Measurements from ENCODE around the gene PKD1L1.

DNA sequence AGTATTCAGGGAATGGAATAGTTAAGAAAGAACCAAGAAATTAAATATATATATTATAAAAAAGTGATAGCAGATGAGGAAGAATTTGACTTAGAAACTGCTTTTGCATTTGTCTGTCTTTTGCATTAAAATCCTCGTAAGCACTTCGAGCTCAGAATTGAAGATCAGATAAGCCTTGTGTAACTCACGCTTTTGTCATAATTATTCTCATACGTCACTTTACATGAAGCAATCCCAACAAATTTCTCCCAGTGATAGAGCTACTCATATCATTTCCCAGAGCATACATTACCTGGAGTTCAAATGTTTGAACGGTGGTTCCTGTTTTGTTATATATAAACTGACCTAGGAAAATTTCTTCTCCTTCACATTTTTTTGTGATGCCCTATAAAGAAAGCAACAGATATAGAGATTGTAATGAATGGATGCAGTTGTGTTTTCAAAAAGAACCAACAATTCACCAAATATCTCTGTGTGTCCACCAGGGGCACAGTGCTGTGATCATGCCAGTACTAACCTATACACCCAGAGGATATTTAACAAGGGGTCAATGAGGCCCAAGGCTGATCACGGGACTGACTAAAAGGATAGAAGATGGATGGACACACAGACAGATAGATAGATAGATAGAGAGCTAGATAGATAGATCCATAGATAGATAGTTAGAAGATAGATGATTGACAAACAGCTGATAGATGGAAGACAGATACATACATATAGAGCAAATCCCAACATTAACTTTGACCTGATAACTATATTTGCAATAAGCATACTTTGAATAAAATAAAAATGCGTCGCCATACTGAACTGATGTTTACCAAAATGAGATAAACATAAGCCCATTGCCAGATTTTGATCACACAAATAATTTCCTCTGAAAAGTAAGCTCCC is 40.5 kb upstream of the PKD1L1 start:
- TF ChIP-seq HMGXB4 (CRISPR knock-in tag; IDR thresholded peaks at IDR 0.05; ENCODE audit: borderline replicate concordance) (no peak), MYC (IDR thresholded peaks at IDR 0.05; ENCODE audit: borderline replicate concordance, low read length) (no peak), EP300 (IDR thresholded peaks at IDR 0.05) (no peak), MAFK (IDR thresholded peaks at IDR 0.05; ENCODE audit: partially characterized antibody) (no peak), TP53 (CRISPR knock-in tag; IDR thresholded peaks at IDR 0.05) (no peak), POLR2A (IDR thresholded peaks at IDR 0.05; ENCODE audit: low read length) (no peak)
- TF ChIP-seq, protein P1, sequence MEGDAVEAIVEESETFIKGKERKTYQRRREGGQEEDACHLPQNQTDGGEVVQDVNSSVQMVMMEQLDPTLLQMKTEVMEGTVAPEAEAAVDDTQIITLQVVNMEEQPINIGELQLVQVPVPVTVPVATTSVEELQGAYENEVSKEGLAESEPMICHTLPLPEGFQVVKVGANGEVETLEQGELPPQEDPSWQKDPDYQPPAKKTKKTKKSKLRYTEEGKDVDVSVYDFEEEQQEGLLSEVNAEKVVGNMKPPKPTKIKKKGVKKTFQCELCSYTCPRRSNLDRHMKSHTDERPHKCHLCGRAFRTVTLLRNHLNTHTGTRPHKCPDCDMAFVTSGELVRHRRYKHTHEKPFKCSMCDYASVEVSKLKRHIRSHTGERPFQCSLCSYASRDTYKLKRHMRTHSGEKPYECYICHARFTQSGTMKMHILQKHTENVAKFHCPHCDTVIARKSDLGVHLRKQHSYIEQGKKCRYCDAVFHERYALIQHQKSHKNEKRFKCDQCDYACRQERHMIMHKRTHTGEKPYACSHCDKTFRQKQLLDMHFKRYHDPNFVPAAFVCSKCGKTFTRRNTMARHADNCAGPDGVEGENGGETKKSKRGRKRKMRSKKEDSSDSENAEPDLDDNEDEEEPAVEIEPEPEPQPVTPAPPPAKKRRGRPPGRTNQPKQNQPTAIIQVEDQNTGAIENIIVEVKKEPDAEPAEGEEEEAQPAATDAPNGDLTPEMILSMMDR (IDR thresholded peaks at IDR 0.05), result peak; percentile 33; the same call in 2 of the 3 replicates
- TF ChIP-seq, protein P2, sequence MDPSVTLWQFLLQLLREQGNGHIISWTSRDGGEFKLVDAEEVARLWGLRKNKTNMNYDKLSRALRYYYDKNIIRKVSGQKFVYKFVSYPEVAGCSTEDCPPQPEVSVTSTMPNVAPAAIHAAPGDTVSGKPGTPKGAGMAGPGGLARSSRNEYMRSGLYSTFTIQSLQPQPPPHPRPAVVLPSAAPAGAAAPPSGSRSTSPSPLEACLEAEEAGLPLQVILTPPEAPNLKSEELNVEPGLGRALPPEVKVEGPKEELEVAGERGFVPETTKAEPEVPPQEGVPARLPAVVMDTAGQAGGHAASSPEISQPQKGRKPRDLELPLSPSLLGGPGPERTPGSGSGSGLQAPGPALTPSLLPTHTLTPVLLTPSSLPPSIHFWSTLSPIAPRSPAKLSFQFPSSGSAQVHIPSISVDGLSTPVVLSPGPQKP (IDR thresholded peaks at IDR 0.05; ENCODE audit: low read depth, low read length), result no peak
